Brain microvascular endothelial cell (primary cell): ENCODE measurements around the gene MGMT.

ENCODE experiments used
- DNase-seq: peaks from one replicate; pipeline ENCODE4 v3.0.0-alpha.2; 2020
- H3K27ac ChIP-seq: fragments of 250-450 bp; sonication (Bioruptor Pico); 2 replicates; pipeline ENCODE4 v1.5.1; 2020; ENCODE audit warnings: mild to moderate bottlenecking, moderate library complexity
- H3K27me3 ChIP-seq: fragments of 250-450 bp; sonication (Bioruptor Pico); replicated peaks from 2 replicates; pipeline ENCODE4 v1.5.1; 2020; ENCODE audit warnings: mild to moderate bottlenecking
- H3K36me3 ChIP-seq: fragments of 250-450 bp; sonication (Bioruptor Pico); replicated peaks from 2 replicates; pipeline ENCODE4 v1.5.1; 2020; ENCODE audit warnings: mild to moderate bottlenecking
- H3K4me3 ChIP-seq: 2 replicates; pipeline ENCODE4 v1.5.1; 2011; ENCODE audit warnings: low read depth, mild to moderate bottlenecking, control low read depth, low read length, moderate library complexity
- CTCF ChIP-seq: IDR thresholded peaks from 2 replicates; pipeline ENCODE4 v1.5.1; 2011; ENCODE audit warnings: low read depth, mild to moderate bottlenecking, moderate library complexity, low read length, control low read depth, inconsistent platforms; ENCODE audit errors: missing control alignments
- in situ Hi-C: cut with HindIII; loops from 2 replicates; pipeline ENCODE4 v1.10.0; 2017; ENCODE audit warnings: low sequenced_read_pairs, low pct_ligation_motif_present

MGMT gene

GRCh38 chr10:129594811-129595210 is 127.8 kb downstream of the MGMT start:
- in situ Hi-C loops, result no loop called here
- Histone ChIP-seq H3K4me3 (no peak overlapping the region), H3K36me3 (no peaks in the 10 kb centered on the region), H3K27me3 (no peaks in the 10 kb centered on the region), H3K27ac (no peak overlapping the region)
- DNase-seq, result no peak
- no peak for TF ChIP-seq CTCF

GRCh38 chr10:129598413-129598812 is 131.4 kb downstream of the MGMT start:
- TF ChIP-seq CTCF, result no peak
- H3K27me3 ChIP-seq, result no peaks in the 10 kb centered on the region
- in situ Hi-C loops, result no loop called here
- H3K36me3 ChIP-seq, result no peaks in the 10 kb centered on the region
- DNase-seq, result no peak
- no peak overlapping the region for H3K27ac ChIP-seq
- no peak overlapping the region for H3K4me3 ChIP-seq

- TF ChIP-seq CTCF, result no peak
- Histone ChIP-seq H3K27ac (no peak overlapping the region), H3K27me3 (no peaks in the 10 kb centered on the region), H3K4me3 (no peak overlapping the region), H3K36me3 (no peaks in the 10 kb centered on the region)
- in situ Hi-C loops, result no loop called here
- DNase-seq, result no peak
These were observed 132.1 kb downstream of the MGMT start for GRCh38 chr10:129599160-129599559.

- in situ Hi-C loops, result no loop called here
- no peak overlapping the region for H3K4me3 ChIP-seq
- TF ChIP-seq CTCF, result no peak
- DNase-seq, result no peak
- H3K27me3 ChIP-seq, result no peaks in the 10 kb centered on the region
- H3K36me3 ChIP-seq, result no peaks in the 10 kb centered on the region
- no peak overlapping the region for H3K27ac ChIP-seq
These were observed 134.7 kb downstream of the MGMT start for GRCh38 chr10:129601737-129602136.

- no peak for TF ChIP-seq CTCF
- Histone ChIP-seq H3K36me3 (no peaks in the 10 kb centered on the region), H3K27ac (no peak overlapping the region), H3K27me3 (no peaks in the 10 kb centered on the region), H3K4me3 (no peak overlapping the region)
- in situ Hi-C loops, result no loop called here
- DNase-seq, result no peak
These were observed 136.0 kb downstream of the MGMT start for GRCh38 chr10:129602938-129603535.
